GM12892 (cell line): ENCODE results near the gene COQ8B.

ENCODE experiments used
- POLR2AphosphoS5 ChIP-seq: IDR thresholded peaks from 2 replicates; pipeline ENCODE4 v1.6.1; 2011; ENCODE audit warnings: low read depth, low read length, control low read depth
- TAF1 ChIP-seq: IDR thresholded peaks from 2 replicates; pipeline ENCODE4 v1.6.1; 2011; ENCODE audit warnings: low read depth, mild to moderate bottlenecking, control low read depth, low read length, borderline replicate concordance

GRCh38 chr19:40695881-40696280, 20.8 kb downstream of the COQ8B start:
- TF ChIP-seq POLR2AphosphoS5, result no peak
- TF ChIP-seq TAF1, result no peak
